Measurements from ENCODE around the gene RGP1. TPM values are rescaled to one million over a fixed set of nuclear protein-coding genes. Genes with fewer than 3 reads are reported as not detected.

The RGP1 gene
- total RNA-seq, 1 donor from 2014 or later: 11.2 TPM

- H3K79me2 ChIP-seq (ENCODE audit: low read depth): no peaks in the 10 kb centered on the region
- no peak overlapping the region for H3K4me2 ChIP-seq
- Mint-ChIP-seq H3K27me3 (ENCODE audit: insufficient read depth, low read depth) (peaks cover 6% of the 10 kb centered on the region), H3K4me1 (no peaks in the 10 kb centered on the region), H3K4me3 (no peak overlapping the region), H3K9me3 (no peaks in the 10 kb centered on the region), H3K36me3 (peaks cover 50% of the 10 kb centered on the region), H3K27ac (no peak overlapping the region)
- no peak overlapping the region for H3K9ac ChIP-seq
- H3K9me3 ChIP-seq (ENCODE audit: low read depth): no peaks in the 10 kb centered on the region
- H3F3A ChIP-seq (ENCODE audit: low read depth): no peaks in the 10 kb centered on the region
- no peaks in the 10 kb centered on the region for H3K36me3 ChIP-seq
- no peaks in the 10 kb centered on the region for H3K4me1 ChIP-seq
- no peaks in the 10 kb centered on the region for H3K27me3 ChIP-seq
- no peak overlapping the region for H3K4me3 ChIP-seq
- H4K20me1 ChIP-seq (ENCODE audit: low read depth): no peaks in the 10 kb centered on the region
- no peak overlapping the region for H2AFZ ChIP-seq (replicated peaks)
- TF ChIP-seq EZH2phosphoT487 (IDR thresholded peaks at IDR 0.05) (no peak), CTCF (IDR thresholded peaks at IDR 0.05) (no peak), EZH2 (IDR thresholded peaks at IDR 0.05) (no peak)
- H3K27ac ChIP-seq: no peak overlapping the region
- no peak for DNase-seq (ENCODE audit: low spot score)
Measured at GRCh38 chr9:35716230-35716629, 32.9 kb upstream of the RGP1 start.

- Mint-ChIP-seq H3K4me3 (no peak overlapping the region), H3K36me3 (peaks cover 52% of the 10 kb centered on the region), H3K27ac (no peak overlapping the region), H3K4me1 (no peaks in the 10 kb centered on the region), H3K27me3 (ENCODE audit: insufficient read depth, low read depth) (peaks cover 6% of the 10 kb centered on the region), H3K9me3 (no peaks in the 10 kb centered on the region)
- Histone ChIP-seq H3K27ac (no peak overlapping the region), H2AFZ (replicated peaks) (no peak overlapping the region), H3K36me3 (no peaks in the 10 kb centered on the region), H3K4me2 (no peak overlapping the region), H3K9ac (no peak overlapping the region), H3F3A (ENCODE audit: low read depth) (no peaks in the 10 kb centered on the region), H3K4me1 (no peaks in the 10 kb centered on the region), H3K4me3 (no peak overlapping the region), H3K27me3 (no peaks in the 10 kb centered on the region), H4K20me1 (ENCODE audit: low read depth) (no peaks in the 10 kb centered on the region), H3K9me3 (ENCODE audit: low read depth) (no peaks in the 10 kb centered on the region), H3K79me2 (ENCODE audit: low read depth) (no peaks in the 10 kb centered on the region)
- TF ChIP-seq EZH2 (IDR thresholded peaks at IDR 0.05) (no peak), EZH2phosphoT487 (IDR thresholded peaks at IDR 0.05) (no peak), CTCF (IDR thresholded peaks at IDR 0.05) (no peak)
- DNase-seq (ENCODE audit: low spot score): no peak
Measured at GRCh38 chr9:35717132-35717870, 31.8 kb upstream of the RGP1 start.

- Histone ChIP-seq H4K20me1 (ENCODE audit: low read depth) (no peaks in the 10 kb centered on the region), H3K9ac (no peak overlapping the region), H3K4me3 (no peak overlapping the region), H3K27ac (no peak overlapping the region), H3K79me2 (ENCODE audit: low read depth) (no peaks in the 10 kb centered on the region), H3K4me2 (no peak overlapping the region), H3K9me3 (ENCODE audit: low read depth) (no peaks in the 10 kb centered on the region), H3K4me1 (no peaks in the 10 kb centered on the region), H3F3A (ENCODE audit: low read depth) (no peaks in the 10 kb centered on the region), H3K27me3 (no peaks in the 10 kb centered on the region), H2AFZ (replicated peaks) (no peak overlapping the region), H3K36me3 (no peaks in the 10 kb centered on the region)
- no peaks in the 10 kb centered on the region for H3K4me1 Mint-ChIP-seq
- H3K27ac Mint-ChIP-seq: no peak overlapping the region
- no peak overlapping the region for H3K4me3 Mint-ChIP-seq
- peaks cover 51% of the 10 kb centered on the region for H3K36me3 Mint-ChIP-seq
- TF ChIP-seq CTCF (IDR thresholded peaks at IDR 0.05) (no peak), EZH2 (IDR thresholded peaks at IDR 0.05) (no peak), EZH2phosphoT487 (IDR thresholded peaks at IDR 0.05) (no peak)
- peaks cover 6% of the 10 kb centered on the region for H3K27me3 Mint-ChIP-seq (ENCODE audit: insufficient read depth, low read depth)
- DNase-seq (ENCODE audit: low spot score): no peak
- H3K9me3 Mint-ChIP-seq: no peaks in the 10 kb centered on the region
Measured at GRCh38 chr9:35718721-35719511, 30.2 kb upstream of the RGP1 start.

Data from neural progenitor cell (in vitro differentiated cells).